Measurements from ENCODE around the gene RTRAF.

The RTRAF gene

GRCh38 chr14:52026901-52027300 lies 37.6 kb downstream of the RTRAF start:
- Histone ChIP-seq H3K9me3 (replicated peaks in 1 of 11) (peaks cover 9 to 38% (median 24%) of the 10 kb centered on the region in 11 experiments), H3K27me3 (no peaks in the 10 kb centered on the region), H3K4me2 (no peak overlapping the region), H3K27ac (no peak overlapping the region), H4K20me1 (no peaks in the 10 kb centered on the region), H3K4me1 (peaks cover 20 to 40% (median 30%) of the 10 kb centered on the region in 10 experiments), H3K4me3 (no peak overlapping the region), H3K9ac (no peak overlapping the region), H3K36me3 (peaks cover 0 to 99% (median 59%) of the 10 kb centered on the region in 11 experiments; a peak in 16 of 22 replicates)
- TF ChIP-seq Cebpa-rat (IDR thresholded peaks at IDR 0.05): no peak

- H3K9ac ChIP-seq: no peak overlapping the region
- peaks cover 0 to 99% (median 62%) of the 10 kb centered on the region in 11 experiments; a peak in 16 of 22 replicates for H3K36me3 ChIP-seq
- H3K4me3 ChIP-seq: no peak overlapping the region
- peak overlapping the region in 8 of 11 experiments; percentile 1 to 41 (median 25); a peak in 11 of 22 replicates for H3K4me2 ChIP-seq
- no peaks in the 10 kb centered on the region for H4K20me1 ChIP-seq
- peak overlapping the region in 7 of 11 experiments; percentile 28 to 68 (median 47); a peak in 12 of 22 replicates for H3K27ac ChIP-seq
- H3K9me3 ChIP-seq (replicated peaks in 1 of 11): peaks cover 0 to 22% (median 7%) of the 10 kb centered on the region in 11 experiments; a peak in 13 of 22 replicates
- H3K4me1 ChIP-seq: peaks cover 3 to 42% (median 18%) of the 10 kb centered on the region in 10 experiments; a peak in 14 of 20 replicates
- no peak for TF ChIP-seq Cebpa-rat (IDR thresholded peaks at IDR 0.05)
- no peaks in the 10 kb centered on the region for H3K27me3 ChIP-seq
These were observed 40.5 kb downstream of the RTRAF start for GRCh38 chr14:52029881-52030280.

- no peaks in the 10 kb centered on the region for H3K27me3 ChIP-seq
- peaks cover 0 to 10% (median 6%) of the 10 kb centered on the region in 11 experiments; a peak in 8 of 22 replicates for H3K9me3 ChIP-seq (replicated peaks in 1 of 11)
- H3K9ac ChIP-seq: no peak overlapping the region
- no peak overlapping the region for H3K4me2 ChIP-seq
- 0 out of 22 replicates have a peak overlapping the region, but pooled peaks of 2 of the 11 experiments have one; percentile 1 to 17 for H3K27ac ChIP-seq
- TF ChIP-seq Cebpa-rat (IDR thresholded peaks at IDR 0.05): no peak
- H3K4me3 ChIP-seq: no peak overlapping the region
- peaks cover 0 to 28% (median 7%) of the 10 kb centered on the region in 10 experiments; a peak in 9 of 20 replicates for H3K4me1 ChIP-seq
- no peaks in the 10 kb centered on the region for H4K20me1 ChIP-seq
- peaks cover 0 to 99% (median 59%) of the 10 kb centered on the region in 11 experiments; a peak in 17 of 22 replicates for H3K36me3 ChIP-seq
These were observed 42.4 kb downstream of the RTRAF start for GRCh38 chr14:52031781-52032180.

GRCh38 chr14:52032204-52032801 lies 43.0 kb downstream of the RTRAF start:
- peaks cover 0 to 99% (median 59%) of the 10 kb centered on the region in 11 experiments; a peak in 17 of 22 replicates for H3K36me3 ChIP-seq
- H3K27ac ChIP-seq: 0 out of 22 replicates have a peak overlapping the region, but pooled peaks of 2 of the 11 experiments have one; percentile 1 to 17
- H3K27me3 ChIP-seq: no peaks in the 10 kb centered on the region
- no peak for TF ChIP-seq Cebpa-rat (IDR thresholded peaks at IDR 0.05)
- H3K4me1 ChIP-seq: peaks cover 0 to 28% (median 7%) of the 10 kb centered on the region in 10 experiments; a peak in 9 of 20 replicates
- H3K4me3 ChIP-seq: no peak overlapping the region
- H4K20me1 ChIP-seq: no peaks in the 10 kb centered on the region
- no peak overlapping the region for H3K4me2 ChIP-seq
- peaks cover 0 to 10% (median 7%) of the 10 kb centered on the region in 11 experiments; a peak in 7 of 22 replicates for H3K9me3 ChIP-seq (replicated peaks in 1 of 11)
- no peak overlapping the region for H3K9ac ChIP-seq

GRCh38 chr14:52033101-52033642 lies 43.8 kb downstream of the RTRAF start:
- peaks cover 0 to 28% (median 7%) of the 10 kb centered on the region in 10 experiments; a peak in 9 of 20 replicates for H3K4me1 ChIP-seq
- H3K27ac ChIP-seq: peak overlapping the region in 6 of 11 experiments; percentile 1 to 46 (median 32); a peak in 4 of 22 replicates
- H3K4me2 ChIP-seq: peak overlapping the region in 1 of 11 experiments; percentile 31; a peak in 1 of 22 replicates
- TF ChIP-seq Cebpa-rat (IDR thresholded peaks at IDR 0.05): no peak
- no peak overlapping the region for H3K9ac ChIP-seq
- H3K27me3 ChIP-seq: no peaks in the 10 kb centered on the region
- H3K36me3 ChIP-seq: peaks cover 0 to 99% (median 62%) of the 10 kb centered on the region in 11 experiments; a peak in 17 of 22 replicates
- no peaks in the 10 kb centered on the region for H4K20me1 ChIP-seq
- peaks cover 0 to 12% (median 7%) of the 10 kb centered on the region in 11 experiments; a peak in 7 of 22 replicates for H3K9me3 ChIP-seq (replicated peaks in 1 of 11)
- H3K4me3 ChIP-seq: no peak overlapping the region

GRCh38 chr14:52039124-52039815 lies 49.9 kb downstream of the RTRAF start:
- Histone ChIP-seq H3K27ac (no peak overlapping the region), H3K4me1 (peaks cover 14 to 22% (median 20%) of the 10 kb centered on the region in 10 experiments), H4K20me1 (no peaks in the 10 kb centered on the region), H3K4me3 (no peak overlapping the region), H3K9ac (no peak overlapping the region), H3K27me3 (no peaks in the 10 kb centered on the region), H3K36me3 (peaks cover 0 to 92% (median 77%) of the 10 kb centered on the region in 11 experiments; a peak in 16 of 22 replicates), H3K4me2 (no peak overlapping the region), H3K9me3 (replicated peaks in 1 of 11) (peaks cover 0 to 12% (median 7%) of the 10 kb centered on the region in 11 experiments; a peak in 7 of 22 replicates)
- no peak for TF ChIP-seq Cebpa-rat (IDR thresholded peaks at IDR 0.05)

GRCh38 chr14:52040598-52040997 lies 51.3 kb downstream of the RTRAF start:
- Histone ChIP-seq H3K27ac (no peak overlapping the region), H3K4me3 (no peak overlapping the region), H3K4me2 (no peak overlapping the region), H3K36me3 (peaks cover 0 to 79% (median 65%) of the 10 kb centered on the region in 11 experiments; a peak in 16 of 22 replicates), H3K9me3 (replicated peaks in 1 of 11) (peaks cover 0 to 12% (median 7%) of the 10 kb centered on the region in 11 experiments; a peak in 7 of 22 replicates), H3K9ac (no peak overlapping the region), H3K27me3 (no peaks in the 10 kb centered on the region), H3K4me1 (peaks cover 27 to 35% (median 33%) of the 10 kb centered on the region in 10 experiments), H4K20me1 (no peaks in the 10 kb centered on the region)
- TF ChIP-seq Cebpa-rat (IDR thresholded peaks at IDR 0.05): no peak

GRCh38 chr14:52042371-52043289 lies 53.3 kb downstream of the RTRAF start:
- TF ChIP-seq Cebpa-rat (IDR thresholded peaks at IDR 0.05): no peak
- H3K36me3 ChIP-seq: peaks cover 0 to 64% (median 45%) of the 10 kb centered on the region in 11 experiments; a peak in 15 of 22 replicates
- H4K20me1 ChIP-seq: no peaks in the 10 kb centered on the region
- H3K27me3 ChIP-seq: no peaks in the 10 kb centered on the region
- H3K4me1 ChIP-seq: peaks cover 33 to 56% (median 53%) of the 10 kb centered on the region in 10 experiments
- peak overlapping the region; percentile 63 to 86 (median 79) for H3K4me2 ChIP-seq
- H3K9ac ChIP-seq: peak overlapping the region in 4 of 11 experiments; percentile 5 to 58 (median 30); a peak in 7 of 22 replicates
- no peaks in the 10 kb centered on the region for H3K9me3 ChIP-seq (replicated peaks in 1 of 11)
- peak overlapping the region in 1 of 10 experiments; percentile 15; a peak in 1 of 20 replicates for H3K4me3 ChIP-seq
- H3K27ac ChIP-seq: peak overlapping the region in 6 of 11 experiments; percentile 11 to 70 (median 40); a peak in 11 of 22 replicates

Measured in BLaER1 treated with 17β-estradiol and CSF1 and Interleukin-3, amounts not matched to agents 10 nM and 100 nM (cell line).